HTERT RPE-1 (cell line): ENCODE measurements around the gene CA11.
"Not testable (repeated sequence)": the region's sequence is repeated elsewhere in the genome, so short reads cannot be mapped to it uniquely, and the experiment has no call there.

ENCODE experiments used
- in situ Hi-C: fragments of 300-500 bp; cut with MboI; formaldehyde crosslinking; loops from 4 replicates; pipeline ENCODE4 v1.14.3; 2020; ENCODE audit warnings: low sequenced_read_pairs

The CA11 gene

DNA sequence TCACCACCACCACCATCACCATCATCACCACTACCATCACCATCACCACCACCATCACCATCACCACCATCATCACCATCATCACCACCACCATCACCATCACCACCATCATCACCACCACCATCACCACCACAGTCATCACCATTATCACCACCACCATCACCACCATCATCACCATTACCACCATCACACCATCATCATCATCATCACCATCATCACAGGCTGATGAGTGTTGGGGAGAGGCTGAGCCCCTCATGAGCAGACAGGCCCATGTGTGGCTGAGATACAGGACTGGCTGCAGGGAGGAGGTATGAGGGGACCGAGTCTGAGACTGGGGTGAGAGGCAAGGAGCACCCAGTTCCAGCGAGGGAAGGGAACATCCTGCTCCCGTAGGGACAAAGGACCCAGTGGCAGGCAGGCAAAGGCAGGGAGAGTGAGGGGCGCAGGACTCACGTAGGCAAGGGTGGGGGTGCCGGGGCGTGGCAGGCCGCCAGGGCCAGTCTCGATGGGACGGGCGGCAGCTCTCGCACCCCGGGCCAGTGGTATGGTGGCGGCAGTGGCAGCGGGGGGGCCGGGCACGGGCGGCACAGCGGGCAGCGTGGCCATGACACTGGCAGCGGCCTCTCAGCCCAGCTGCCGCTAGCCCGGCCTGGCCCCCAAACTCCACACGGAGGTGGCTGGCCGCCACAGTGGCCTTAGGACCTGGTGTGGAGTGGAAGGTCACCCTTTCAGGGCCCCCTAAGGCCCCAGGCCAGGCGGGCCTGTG lies 24.1 kb upstream of the CA11 start:
- in situ Hi-C loops: no loop called here

DNA sequence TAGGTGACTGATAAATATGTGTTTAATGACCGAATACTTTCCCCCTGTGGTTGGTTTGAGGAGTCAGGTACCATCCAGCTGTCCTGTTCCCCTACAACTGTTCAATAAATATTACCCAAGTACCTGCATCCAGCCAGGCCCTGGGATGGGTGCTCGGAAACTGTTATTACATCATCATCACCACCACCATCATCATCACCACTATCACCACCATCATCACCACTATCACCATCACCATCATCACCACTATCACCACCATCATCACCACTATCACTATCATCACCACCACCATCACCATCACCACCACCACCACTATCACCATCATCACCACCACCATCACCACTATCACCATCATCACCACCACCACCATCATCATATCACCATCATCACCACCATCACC lies 22.8 kb upstream of the CA11 start:
- in situ Hi-C loops: no loop called here

DNA sequence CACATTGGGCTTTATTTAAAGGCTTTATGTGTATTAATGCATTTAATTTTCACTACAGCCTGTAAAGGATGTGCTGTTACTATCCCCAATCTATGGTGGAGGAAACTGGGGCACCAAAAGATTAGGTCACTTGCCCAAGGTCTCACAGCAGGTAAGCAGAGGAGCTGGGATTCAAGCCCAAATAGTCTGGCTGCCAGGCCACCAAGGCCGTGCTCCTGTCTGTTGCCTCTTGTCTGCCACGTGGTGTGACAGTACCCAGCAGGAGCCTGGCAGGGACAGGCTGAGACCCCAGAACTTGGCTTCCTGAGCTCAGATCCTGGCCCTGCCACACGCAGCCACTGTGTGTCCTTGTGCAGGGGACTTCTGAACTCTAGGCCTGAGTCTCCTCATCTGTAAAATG lies 22.3 kb upstream of the CA11 start:
- in situ Hi-C loops: no loop called here

DNA sequence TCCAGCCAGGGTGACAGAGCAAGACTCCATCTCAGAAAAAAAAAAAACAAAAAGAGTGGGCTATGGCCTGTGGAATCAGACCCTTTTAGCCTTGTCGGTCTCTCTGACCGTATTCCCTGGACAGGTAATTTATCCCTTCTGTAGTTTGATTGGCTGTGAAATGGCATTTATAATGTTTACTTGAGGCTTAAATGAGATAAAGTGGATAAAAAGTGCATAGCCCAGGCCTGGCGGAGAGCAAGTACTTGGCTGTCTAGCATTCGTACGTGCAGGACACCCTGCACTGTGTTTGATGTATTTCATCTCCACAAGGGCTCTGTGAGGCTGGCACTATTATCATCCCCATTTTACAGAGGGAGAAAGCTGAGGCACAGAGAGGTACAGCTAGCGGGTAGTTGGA lies 19.8 kb upstream of the CA11 start:
- in situ Hi-C loops: no loop called here

DNA sequence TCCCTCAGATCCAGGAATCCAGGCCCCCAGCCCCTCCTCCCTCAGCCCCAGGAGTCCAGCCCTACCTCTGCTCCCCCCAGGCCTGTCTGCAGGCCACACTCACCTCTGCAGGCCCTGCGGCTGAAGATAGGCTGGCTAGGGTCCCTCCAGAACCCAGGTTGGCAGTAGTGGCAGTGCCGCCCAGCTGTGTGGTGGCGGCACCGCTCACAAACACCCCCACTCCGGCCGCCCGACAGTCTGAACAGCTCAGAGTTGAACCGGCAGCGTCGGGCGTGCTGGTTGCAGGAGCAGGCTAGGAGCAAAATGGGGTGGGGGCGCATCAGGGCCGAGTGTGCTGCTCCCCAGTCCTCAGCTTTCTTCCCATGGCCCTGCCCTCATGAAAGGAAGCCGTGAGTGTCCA lies 18.5 kb upstream of the CA11 start:
- in situ Hi-C loops: no loop called here

DNA sequence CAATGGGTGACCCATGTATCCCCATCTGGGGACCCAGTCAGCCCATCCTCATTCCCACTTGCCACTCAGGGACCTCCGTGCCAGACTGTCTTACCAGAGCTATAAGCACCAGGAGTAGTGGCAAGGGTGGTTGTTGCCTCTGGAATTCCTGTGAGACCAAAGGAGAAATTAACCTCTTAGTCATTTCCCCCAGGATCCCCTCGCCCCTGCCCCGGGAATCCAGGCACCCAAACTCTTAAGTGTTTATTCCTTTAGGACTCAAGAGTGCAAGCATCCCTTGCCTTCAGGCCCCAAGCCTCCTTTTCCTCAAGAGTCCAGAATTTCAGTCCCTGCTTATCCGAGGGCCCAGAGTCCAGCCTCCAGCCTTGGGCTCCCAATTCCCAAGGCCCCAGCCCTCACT lies 17.7 kb upstream of the CA11 start:
- in situ Hi-C loops: no loop called here

DNA sequence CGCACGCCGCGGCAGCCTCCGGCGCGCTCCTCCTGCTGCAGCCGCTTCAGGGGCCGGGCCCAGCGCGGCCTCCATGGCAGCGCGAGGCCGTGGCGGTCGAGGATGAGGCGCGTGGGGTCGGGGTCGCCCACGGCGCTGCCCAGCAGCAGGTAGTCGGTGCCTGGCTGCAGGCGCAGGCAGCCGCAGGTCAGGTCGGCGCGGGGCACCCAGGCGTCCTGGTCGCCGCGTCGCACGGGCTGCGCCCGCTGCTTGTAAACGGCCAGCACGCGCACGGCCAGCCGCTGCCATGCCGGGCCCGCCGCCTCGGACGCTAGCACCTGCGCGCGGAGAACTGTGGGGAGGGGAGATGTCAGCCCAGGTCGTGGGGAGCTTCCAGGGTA lies 15.7 kb upstream of the CA11 start:
- in situ Hi-C loops: no loop called here

DNA sequence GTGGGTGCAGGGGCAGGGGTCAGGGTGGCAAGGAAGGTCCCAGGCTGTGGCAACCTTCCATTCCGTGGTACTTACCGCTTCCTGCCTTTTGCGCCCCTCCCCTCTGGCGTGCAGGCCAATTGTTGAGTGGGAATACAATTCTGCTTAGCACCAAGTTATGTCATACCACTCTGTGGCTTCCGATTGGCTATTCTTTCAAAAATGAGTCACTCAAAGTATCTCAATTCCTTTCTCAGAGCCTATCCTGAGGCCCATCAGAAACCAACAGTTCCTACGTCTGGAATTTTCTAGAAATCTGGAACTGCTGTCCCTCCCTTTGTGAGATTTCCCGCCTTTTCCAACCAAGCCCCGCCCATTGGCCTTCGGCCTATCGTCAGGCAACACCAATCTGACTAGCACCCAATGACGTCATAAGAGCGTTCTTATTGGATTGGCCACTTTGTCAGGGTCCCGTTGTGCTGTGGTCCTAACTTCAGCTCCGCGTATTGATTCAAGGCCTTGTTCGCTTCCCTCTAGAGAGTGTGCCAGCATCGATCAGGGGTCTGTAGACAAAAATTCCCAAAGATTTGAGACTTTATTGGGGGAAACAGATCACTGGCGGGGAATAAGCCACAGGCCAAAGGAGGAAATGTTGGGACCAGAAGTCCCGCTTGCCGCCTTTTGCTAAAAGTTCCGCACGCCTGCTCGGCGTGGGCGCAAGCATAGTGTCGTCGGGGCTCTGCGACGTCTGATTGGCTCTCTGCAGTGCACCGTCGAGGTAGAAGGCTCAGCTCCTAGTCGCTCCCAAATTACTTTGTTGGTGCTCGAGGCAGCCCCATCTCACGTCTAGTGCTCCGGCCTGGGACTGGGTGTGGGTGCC lies 15.1 kb upstream of the CA11 start:
- in situ Hi-C loops: no loop called here

DNA sequence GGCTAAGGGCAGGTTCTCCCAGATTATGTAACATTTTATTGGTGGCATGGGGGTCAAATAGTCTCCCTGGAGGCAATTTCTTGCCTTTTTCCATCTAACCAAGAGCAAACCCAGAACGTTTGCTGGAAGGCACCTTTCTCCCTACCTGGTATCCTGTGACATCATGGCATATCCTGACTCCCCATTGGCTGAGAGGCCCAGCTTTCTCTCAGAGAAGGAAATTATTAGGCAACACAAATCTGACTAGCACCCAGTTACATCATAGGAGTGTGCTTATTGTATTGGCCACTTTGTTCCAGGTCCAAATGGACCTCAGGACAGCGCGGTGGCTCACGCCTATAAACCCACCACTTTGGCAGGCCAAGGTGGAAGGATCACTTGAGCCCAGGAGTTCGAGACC lies 13.8 kb upstream of the CA11 start:
- in situ Hi-C loops: no loop called here

DNA sequence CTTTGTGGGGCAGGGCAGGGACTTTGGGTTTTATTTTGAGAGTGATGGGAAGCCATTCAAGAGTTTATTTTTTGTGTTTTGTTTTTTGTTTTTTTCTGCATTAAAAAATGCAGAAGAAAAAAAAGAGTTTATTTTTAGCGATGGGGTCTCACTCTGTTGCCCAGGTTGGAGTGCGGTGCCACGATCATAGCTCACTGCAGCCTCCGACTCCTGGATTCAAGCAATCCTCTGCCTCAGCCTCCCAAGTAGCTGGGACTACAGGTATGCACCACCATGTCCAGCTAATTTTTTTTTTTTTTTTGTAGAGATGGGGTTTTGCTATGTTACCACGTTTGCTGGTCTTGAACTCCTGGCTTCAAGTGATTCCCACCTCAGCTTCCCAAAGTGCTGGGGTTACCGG lies 12.5 kb upstream of the CA11 start:
- in situ Hi-C loops: no loop called here

DNA sequence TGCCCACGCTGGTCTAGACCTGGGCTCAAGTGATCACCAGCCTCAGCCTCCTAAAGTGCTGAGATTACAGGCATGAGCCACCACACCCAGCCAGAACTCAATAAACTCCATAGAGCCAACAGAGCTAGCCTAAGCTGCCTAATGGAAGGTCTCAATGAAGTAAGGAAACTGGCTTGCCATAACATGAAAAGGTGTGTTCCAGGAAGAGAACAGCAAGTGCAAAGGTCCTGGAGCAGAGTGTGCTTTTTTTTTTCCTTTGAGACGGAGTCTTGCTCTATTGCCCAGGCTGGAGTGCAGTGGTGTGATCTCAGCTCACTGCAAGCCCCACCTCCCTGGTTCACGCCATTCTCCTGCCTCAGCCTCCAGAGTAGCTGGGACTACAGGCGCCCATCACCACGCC lies 11.8 kb upstream of the CA11 start:
- in situ Hi-C loops: not testable (repeated sequence)

DNA sequence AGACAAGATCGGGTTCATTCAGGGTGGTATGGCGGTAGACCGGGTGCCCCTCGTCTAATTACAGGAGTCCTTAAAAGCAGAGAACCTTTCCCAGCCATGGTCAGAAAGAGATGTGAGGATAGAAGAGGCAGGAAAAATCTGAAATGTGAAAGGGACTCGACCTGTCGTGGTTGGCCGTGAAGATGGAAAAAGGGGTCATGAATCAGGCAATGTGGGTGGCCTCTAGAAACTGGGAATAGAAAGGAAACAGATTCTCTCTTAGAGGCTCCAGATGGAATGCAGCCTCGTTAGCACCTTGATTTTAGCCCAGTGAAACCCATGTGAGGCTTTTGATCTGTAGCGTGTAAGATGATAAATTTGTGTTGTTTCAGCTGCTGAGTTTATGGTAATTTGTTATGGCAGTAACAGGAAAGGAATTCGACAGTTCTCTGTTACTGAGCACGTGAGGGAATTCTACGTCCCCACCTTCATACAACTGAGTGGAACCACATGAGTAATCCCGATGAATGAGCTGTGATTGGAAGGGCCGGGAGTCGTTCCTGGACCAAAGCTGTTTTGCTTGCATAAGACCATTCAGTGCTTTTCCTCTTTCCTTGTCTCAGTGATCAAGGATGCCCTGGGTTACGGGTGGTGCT lies 11.0 kb upstream of the CA11 start:
- in situ Hi-C loops: no loop called here

DNA sequence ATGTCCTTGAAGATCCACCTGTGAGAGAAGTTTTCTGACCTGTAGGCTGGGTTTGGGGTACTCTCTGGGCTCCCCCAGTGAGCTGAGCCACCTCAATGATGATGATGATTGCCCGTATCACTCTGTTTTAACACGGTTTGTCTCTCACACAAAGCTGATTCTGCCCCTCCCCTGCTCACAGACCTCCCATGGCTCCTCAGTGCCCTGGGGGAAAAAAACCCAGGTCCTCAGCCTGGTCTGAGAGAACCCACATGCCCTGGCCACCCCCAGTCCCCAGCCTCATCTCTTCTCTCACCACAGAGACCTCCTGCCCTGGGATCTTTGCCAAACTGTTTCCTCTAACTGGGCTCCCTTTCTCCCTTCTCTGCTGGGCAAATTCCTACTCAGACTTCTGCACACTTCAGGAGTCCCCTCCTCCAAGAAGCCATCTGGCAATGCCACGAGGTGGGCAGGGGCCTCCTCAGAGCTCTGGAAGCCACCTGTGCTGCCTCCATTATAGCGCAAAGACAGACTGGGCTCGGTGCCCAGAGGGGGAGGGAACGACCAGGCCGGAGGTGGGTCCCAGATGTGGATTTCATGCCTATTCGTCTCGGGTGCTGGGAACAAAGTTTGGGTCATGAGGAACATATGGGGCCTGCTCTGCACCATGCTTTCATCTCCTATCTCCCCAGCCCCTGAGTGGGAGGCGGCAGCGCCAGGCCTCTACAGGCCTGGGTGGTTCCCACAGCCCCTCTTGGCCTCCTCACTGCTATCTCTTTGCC lies 8.5 kb upstream of the CA11 start:
- in situ Hi-C loops: no loop called here

DNA sequence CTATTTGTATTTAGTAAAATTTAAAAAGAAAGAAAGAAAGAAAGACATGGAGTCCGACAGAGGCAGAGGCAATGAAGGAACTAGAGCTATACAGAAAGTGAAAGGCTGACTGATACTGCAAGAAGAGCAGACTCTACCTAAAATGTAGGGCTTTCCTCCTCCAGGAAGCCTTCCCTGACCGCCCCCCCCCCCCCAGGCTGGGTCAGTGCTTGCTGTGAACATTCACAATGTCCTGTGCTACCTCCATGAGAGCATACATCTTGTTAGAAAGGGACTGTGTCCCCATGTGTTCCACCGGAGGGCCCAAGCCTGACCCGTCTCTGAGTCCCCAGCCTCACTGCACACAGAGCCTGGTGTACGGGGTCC lies 5.7 kb upstream of the CA11 start:
- in situ Hi-C loops: no loop called here

DNA sequence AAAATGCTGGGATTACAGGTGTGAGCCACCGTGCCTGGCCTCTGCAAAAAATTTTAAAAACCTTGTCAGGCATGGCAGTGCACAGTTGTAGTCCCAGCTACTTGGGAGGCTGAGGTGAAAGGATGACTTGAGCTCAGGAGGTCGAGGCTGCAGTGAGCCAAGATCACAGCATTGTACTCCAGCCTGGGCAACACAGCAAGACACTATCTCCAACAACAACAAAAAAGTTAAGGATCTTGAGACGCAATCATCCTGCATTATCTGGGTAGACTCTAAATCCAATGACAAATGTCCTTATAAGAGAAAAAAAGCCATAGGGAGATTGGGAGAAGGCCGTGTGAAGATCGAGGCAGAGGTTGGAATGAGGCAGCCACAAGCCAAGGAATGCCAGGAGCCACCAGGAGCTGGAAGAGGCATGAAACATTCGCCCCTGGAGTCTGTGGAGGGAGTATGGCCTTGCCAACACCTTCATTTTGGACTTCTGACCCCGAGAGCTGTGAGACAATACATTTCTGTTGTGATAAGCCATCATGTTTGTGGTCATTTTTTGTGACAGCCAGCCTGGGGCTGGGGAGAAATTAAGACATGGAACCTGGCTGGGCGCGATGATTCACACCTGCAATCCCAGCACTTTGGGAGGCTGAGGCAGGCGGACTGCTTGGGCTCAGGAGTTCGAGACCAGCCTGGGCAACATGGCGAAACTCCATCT lies 5.1 kb upstream of the CA11 start:
- in situ Hi-C loops: no loop called here

DNA sequence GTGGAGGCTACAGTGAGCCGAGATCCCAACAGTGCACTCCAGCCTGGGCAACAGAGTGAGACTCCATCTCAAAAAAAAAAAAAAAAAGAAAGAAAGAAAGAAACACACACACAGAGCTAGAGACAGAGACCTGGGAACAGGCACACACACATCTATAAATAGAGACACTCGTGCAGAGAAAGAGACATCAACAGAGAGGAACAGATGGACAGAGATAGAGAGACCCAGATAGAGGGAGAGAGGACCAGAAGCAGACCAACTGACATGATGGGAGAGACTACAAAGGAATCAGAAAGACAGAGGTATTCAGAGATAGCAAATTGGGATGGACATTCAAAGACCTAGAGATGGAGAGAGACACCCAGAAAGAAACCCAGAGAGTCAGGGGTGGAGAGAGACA lies 2.1 kb upstream of the CA11 start:
- in situ Hi-C loops: no loop called here

DNA sequence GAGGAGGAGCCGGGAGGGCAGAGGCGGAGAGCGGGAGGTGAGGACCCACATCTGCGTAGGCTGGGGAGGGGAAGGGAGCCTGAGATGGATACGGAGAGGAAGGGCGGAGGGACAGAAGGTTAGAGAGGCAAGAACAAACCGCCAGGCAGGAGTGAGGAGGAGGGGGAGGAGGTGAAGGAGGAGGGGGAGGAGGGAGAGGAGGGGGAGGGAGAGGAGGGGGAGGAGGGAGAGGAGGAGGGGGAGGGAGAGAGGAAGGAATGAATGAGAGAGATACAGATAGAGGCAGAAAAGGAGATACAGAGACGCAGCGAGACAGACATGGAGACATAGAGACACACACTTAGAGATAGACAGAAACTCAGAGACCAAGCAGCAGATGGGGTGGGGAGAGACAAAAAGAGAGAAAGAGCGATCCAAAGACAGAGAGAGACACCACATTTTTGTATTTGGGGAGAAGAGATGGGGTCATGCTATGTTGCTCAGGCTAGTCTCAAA lies 782 bp upstream of the CA11 start:
- in situ Hi-C loops: no loop called here

DNA sequence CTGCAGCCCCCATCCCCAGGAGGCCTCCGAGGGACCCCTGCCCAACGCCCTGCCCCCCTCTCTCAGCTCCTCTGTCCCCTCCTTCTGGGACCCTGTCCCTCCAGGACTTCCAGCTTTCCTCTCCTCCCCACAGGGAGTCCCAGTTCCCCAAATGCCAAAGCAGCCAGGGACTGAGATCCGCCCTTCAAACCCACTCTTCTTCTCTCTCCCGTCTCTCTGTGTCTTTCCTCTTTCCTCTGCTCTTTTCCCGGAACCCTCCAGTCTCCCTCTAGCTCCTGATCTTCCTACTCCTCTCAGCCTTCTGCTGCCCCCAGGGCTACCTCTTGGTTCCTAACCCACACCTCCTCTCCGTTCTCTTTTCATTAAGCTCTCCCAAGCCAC lies 377 bp downstream of the CA11 start:
- in situ Hi-C loops: no loop called here

DNA sequence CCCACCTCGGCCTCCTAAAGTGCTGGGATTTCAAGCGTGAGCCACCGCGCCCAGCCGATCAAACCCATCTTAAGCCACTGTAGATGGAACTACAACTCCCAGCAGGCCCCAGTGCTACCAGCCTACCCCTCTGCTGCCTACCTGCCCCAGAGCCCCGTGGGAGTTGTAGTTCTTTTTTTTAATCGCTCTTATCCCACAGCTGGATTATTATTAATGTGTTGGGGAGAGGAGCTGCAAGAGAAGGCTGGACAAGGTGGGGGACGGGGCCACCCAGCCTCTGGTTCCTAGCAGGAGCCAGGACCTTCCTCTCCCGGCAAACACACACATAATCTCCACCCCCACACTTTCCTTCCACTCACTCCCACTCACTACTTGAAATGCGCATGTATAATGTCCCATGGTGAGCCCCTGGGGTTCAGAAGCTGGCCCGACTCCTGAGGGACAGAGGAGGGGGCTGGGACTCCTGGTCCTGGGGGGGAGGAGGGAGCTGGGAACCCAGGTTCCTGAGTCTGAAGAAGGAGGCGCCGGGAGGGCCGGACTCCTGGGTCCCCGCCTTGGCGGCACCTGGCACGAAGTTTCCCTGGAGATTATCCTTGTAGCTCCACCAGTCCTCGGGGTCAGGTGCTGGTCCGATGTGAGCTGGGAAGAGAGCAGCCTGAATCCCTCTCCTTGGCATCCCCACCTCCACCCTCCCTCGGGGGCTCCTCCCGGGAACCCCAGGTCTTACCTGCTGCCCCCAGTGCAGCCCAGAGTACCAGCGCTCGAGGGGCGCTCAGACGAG lies 958 bp downstream of the CA11 start:
- in situ Hi-C loops: no loop called here

DNA sequence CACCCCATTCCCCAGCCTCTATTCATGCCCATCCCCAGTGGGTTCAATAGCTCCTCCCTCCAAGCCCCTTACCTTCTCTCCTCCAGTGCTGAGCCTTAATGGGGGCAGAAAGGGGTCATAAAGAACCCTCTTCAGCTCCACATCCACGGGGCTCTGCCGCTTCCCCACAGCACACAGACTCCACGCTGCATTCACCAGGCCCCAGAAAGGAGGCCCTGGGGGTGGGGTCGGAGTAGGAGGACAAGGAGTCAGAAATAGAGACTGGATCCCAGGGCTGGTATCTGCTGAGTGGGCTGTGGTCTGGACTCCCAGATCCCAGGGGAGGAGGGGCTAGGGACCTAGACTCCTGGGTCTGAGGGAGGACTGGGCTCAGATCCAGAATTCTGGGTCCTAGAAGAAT lies 1.6 kb downstream of the CA11 start:
- in situ Hi-C loops: no loop called here
